GM19035 (cell line): ENCODE data around the gene PACS1.
"Not testable (repeated sequence)": the region's sequence is repeated elsewhere in the genome, so short reads cannot be mapped to it uniquely, and the experiment has no call there.

Source experiments
- ATAC-seq: cut with Tn5 transposase; IDR thresholded peaks from one replicate; pipeline ENCODE4 v1.9.1; 2021; ENCODE audit not compliant: unreplicated experiment

Gene PACS1

DNA sequence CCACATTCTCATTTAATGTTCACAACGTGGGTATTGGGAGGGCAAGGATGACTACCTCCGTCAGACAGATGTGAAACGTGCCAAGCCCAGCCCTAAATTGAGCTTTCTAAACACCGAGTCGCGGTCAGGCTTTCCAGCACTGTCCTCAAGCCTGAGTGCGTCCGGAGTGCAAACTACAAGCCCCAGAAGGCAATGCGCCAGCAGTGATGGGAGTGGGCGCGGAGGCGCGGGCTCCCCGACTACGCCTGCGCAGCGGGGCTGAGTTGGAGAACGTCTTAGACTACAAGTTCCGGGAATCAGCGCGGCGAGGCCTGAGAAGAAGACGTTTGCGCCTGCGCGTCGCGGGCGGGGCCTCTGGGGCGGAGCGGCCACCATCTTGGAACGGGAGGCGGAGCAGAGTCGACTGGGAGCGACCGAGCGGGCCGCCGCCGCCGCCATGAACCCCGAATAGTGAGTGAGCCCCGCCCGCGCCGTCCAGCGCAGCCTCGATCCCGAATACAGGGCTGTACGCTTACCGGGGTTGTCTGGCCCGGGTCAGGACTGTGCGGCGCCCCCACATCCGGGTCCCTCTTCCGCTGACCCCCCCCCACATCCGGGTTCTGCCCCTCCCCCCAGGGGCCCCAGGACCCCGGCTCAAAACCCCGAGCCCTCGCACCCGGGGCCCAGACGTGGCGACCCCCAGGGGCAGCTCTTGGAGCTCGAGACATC lies 198.3 kb downstream of the PACS1 start, which contains the start of gene RAB1B:
RAB1B (plus strand) TSS at position 396 of the 708 bp plus-strand sequence; CDS start at position 437, 41 bp downstream.
- ATAC-seq, result peak; percentile 85

- ATAC-seq, result no peak
Observed at GRCh38 chr11:66268952-66269905, 199.2 kb downstream of the PACS1 start.

- no peak for ATAC-seq
Observed at GRCh38 chr11:66271816-66272215, 201.7 kb downstream of the PACS1 start.

GRCh38 chr11:66272596-66272995 lies 202.5 kb downstream of the PACS1 start:
- ATAC-seq, result no peak

DNA sequence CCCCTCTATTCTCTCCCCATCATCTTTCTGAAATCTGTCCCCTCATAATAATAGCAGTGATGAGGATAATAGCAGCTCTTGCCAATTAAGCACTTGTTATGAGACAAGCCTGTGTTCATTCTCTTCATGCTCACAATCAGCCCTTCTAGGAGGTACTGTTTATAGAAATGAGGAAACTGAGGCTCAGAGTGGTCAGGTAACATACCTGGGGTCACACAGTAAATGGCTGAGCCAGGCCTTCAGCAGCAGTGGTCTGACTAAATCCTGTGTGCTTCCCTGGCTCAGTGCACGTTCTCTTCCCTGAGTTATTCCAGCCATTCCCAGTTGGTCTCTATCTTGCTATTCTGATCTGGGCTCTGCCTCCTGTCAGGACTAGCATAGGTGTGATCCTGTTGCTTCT lies 204.1 kb downstream of the PACS1 start:
- no peak for ATAC-seq

DNA sequence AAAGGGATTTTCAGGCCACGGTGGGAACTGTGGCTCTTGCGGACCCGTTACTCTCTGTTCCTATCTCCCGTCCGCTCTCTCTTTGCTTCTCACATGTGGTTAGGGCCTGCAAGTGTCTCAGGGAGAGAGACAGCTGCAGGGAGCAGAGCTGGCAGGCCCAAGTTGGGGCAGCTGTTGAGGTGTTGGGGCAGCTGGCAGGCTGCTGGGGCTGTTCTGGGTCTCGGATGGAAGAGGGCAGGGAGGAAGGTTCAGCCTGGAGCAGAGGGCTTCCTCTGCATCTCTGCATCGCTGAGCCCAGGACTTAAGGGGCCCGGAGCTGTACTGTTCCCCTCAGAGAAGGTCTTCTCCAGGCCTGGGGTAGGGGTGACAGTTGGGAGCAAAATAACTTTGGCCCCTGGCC lies 205.3 kb downstream of the PACS1 start:
- no peak for ATAC-seq

DNA sequence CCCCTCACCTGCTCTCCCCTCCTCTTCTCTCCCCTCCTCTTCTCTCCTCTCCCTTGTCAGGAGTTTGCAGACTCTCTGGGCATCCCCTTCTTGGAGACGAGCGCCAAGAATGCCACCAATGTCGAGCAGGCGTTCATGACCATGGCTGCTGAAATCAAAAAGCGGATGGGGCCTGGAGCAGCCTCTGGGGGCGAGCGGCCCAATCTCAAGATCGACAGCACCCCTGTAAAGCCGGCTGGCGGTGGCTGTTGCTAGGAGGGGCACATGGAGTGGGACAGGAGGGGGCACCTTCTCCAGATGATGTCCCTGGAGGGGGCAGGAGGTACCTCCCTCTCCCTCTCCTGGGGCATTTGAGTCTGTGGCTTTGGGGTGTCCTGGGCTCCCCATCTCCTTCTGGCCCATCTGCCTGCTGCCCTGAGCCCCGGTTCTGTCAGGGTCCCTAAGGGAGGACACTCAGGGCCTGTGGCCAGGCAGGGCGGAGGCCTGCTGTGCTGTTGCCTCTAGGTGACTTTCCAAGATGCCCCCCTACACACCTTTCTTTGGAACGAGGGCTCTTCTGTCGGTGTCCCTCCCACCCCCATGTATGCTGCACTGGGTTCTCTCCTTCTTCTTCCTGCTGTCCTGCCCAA lies 206.0 kb downstream of the PACS1 start:
- no peak for ATAC-seq

- ATAC-seq, result not testable (repeated sequence)
Observed at GRCh38 chr11:66276619-66277018, 206.5 kb downstream of the PACS1 start.

DNA sequence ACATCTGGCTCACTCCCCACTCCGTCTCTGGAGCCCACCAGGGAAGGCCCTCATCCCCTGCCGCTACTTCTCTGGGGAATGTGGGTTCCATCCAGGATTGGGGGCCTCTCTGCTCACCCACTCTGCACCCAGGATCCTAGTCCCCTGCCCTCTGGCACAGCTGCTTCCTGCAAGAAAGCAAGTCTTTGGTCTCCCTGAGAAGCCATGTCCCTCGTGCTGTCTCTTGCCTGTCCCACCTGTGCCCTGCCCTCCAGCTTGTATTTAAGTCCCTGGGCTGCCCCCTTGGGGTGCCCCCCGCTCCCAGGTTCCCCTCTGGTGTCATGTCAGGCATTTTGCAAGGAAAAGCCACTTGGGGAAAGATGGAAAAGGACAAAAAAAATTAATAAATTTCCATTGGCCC lies 207.0 kb downstream of the PACS1 start:
- ATAC-seq, result not testable (repeated sequence)

DNA sequence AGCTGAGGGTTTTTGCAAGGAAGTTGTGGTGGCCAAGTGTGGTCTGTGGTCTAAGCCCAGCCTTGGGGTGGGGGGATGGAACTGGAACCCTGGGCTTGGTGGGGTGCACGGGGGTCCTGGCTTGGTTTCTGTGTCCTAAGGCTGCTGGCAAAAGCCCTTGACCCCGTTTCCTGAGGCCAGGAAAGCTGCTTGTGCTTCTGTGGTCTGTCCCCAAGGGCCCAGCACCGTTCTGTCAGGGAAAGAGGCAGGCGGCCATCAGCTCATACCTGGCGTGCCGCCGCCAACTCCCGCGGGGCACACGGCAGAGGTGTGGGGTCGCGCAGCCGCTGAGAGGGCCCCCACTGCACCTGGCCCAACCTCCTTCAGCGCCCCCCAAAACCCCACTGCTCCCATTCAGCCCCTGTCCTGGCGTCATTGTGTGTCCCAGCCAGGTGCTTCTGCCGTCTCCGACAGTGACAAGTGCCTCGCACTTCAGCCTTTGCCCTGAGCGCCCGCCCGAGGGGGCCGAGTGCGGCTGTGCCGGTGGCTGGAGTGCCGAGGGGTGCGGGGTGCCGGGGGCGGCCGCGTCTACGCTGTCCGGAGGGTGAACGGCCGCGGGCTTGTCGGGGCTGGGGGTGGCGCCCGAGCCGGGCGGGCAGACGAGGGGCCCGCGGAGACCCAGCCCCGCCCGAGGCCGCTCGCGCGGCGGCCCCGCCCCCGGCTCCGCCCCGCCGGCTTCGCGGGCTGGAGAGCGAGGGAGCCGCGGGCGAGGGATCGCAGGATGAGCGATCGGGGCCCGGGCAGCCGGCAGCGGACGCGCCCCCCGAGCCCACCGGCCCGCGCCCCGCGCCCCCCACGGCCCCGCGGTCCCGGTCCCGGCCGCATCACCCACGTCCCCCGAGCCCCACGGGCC lies 207.6 kb downstream of the PACS1 start, which contains the start of gene CNIH2:
CNIH2 (plus strand) TSS at position 705 of the 892 bp plus-strand sequence. CDS start 282 bp downstream, outside the sequence.
- no peak for ATAC-seq

GRCh38 chr11:66278363-66279091 lies 208.5 kb downstream of the PACS1 start:
- no peak for ATAC-seq

GRCh38 chr11:66279092-66279734 lies 209.1 kb downstream of the PACS1 start:
- no peak for ATAC-seq

- no peak for ATAC-seq
Observed at GRCh38 chr11:66280428-66280827, 210.4 kb downstream of the PACS1 start.

- no peak for ATAC-seq
Observed at GRCh38 chr11:66281001-66281400, 210.9 kb downstream of the PACS1 start.

- no peak for ATAC-seq
Observed at GRCh38 chr11:66281776-66282467, 211.8 kb downstream of the PACS1 start.

DNA sequence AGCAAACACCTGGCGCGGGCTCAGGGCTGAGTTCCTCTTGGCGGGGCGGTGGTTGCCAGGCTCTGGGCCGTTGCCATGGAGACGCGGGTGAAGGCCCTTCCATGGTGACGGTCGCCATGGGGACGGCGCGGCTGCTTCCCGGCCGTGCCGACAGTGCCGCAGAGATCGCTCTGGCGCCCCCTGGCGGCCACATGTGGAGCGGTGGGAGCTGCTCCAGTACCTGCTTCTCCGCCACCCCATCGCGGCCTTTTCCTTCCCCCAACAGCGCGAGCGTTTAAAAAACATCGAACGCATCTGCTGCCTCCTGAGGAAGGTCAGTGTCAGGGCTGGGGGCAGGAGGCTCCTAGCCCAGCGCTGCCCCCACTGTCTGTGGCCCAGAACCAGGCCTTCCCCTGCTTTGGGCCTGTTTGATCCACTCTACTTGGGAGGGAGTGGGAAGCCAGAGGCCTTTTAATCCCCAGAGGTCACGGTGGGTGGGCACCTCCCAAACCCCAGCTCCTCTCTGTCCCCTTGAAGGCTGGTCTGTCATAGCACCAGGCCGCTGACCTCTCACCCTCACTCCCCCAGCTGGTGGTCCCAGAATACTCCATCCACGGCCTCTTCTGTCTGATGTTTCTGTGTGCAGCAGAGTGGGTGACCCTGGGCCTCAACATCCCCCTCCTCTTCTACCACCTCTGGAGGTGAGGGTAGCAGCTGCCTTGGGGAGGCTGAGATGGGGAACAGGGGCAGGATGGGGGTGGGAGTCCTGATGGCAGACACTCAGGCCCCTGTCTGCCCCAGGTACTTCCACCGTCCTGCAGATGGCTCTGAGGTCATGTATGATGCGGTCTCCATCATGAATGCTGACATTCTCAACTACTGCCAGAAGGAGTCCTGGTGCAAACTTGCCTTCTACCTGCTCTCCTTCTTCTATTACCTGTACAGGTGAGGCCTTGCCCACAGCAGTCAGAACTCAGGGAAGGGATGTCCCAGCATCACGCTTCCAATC lies 212.7 kb downstream of the PACS1 start:
- ATAC-seq, result peak; percentile 83

- no peak for ATAC-seq
Observed at GRCh38 chr11:66283461-66284105, 213.5 kb downstream of the PACS1 start.
